ENCODE measurements around the gene ADAT2. TPM values are rescaled to one million over a fixed set of nuclear protein-coding genes. Genes with fewer than 3 reads are reported as not detected.

Gene ADAT2
- total RNA-seq, 3 donors from 2014 or later: 6.9 to 10.2 (median 8.5) TPM

DNA sequence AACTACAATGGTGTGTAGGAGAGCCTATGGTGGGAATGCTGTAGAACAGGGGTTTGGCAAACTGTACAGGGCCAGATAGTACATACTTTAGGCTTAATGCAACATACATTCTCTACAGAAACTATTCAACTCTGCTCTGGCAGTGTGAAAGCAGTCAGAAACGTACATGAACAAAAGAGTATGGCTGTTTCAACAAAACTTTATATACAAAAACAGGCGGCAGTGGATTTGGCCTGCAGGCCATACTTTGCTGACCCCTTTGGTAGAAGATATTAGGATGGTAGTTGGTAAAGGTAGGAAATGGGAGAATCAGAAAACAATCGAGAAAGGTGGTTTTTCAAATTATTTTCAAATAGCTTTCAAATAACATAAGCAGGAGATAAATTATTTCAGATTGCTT, 36.3 kb upstream of the ADAT2 start:
- TF ChIP-seq POLR2A (IDR thresholded peaks at IDR 0.05) (no peak), POLR2AphosphoS5 (IDR thresholded peaks at IDR 0.05) (no peak)
- TF ChIP-seq, protein P1, sequence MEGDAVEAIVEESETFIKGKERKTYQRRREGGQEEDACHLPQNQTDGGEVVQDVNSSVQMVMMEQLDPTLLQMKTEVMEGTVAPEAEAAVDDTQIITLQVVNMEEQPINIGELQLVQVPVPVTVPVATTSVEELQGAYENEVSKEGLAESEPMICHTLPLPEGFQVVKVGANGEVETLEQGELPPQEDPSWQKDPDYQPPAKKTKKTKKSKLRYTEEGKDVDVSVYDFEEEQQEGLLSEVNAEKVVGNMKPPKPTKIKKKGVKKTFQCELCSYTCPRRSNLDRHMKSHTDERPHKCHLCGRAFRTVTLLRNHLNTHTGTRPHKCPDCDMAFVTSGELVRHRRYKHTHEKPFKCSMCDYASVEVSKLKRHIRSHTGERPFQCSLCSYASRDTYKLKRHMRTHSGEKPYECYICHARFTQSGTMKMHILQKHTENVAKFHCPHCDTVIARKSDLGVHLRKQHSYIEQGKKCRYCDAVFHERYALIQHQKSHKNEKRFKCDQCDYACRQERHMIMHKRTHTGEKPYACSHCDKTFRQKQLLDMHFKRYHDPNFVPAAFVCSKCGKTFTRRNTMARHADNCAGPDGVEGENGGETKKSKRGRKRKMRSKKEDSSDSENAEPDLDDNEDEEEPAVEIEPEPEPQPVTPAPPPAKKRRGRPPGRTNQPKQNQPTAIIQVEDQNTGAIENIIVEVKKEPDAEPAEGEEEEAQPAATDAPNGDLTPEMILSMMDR (IDR thresholded peaks at IDR 0.05): no peak
- no peak for DNase-seq (ENCODE audit: low spot score in 2 of 2)
- intact Hi-C loops (cut with DNase I; ENCODE audit: low total_unique reads): no loop called here
- H3K36me3 ChIP-seq: no peaks in the 10 kb centered on the region
- H3K9me3 ChIP-seq: no peaks in the 10 kb centered on the region
- H3K4me3 ChIP-seq: no peak overlapping the region
- no peak overlapping the region for H3K27ac ChIP-seq
- H3K27me3 ChIP-seq: no peaks in the 10 kb centered on the region
- no peaks in the 10 kb centered on the region for H3K4me1 ChIP-seq

DNA sequence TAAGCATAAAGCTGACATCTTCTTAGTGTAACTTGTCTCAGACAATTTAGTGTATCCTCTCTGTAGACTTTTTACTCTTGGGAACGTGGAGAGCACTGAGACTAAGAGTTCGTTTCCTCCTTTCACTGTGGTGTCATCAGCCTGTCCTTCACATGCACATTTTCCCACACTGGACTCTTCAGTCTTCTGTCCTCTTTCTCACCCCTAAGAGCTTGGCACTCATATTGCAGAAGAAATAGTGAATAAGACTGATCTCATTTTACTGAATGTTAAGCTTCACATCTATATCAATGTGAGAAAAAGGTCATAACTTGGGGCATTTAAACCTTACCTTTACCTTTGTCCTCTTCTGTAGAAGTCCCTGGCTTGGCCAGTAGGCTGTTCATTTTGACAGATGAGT, 35.5 kb upstream of the ADAT2 start:
- TF ChIP-seq, protein P1 (IDR thresholded peaks at IDR 0.05): no peak
- TF ChIP-seq POLR2A (IDR thresholded peaks at IDR 0.05): no peak
- no peak for TF ChIP-seq POLR2AphosphoS5 (IDR thresholded peaks at IDR 0.05)
- no peak overlapping the region for H3K27ac ChIP-seq
- no peaks in the 10 kb centered on the region for H3K9me3 ChIP-seq
- H3K27me3 ChIP-seq: no peaks in the 10 kb centered on the region
- H3K4me1 ChIP-seq: no peaks in the 10 kb centered on the region
- intact Hi-C loops (cut with DNase I; ENCODE audit: low total_unique reads): no loop called here
- DNase-seq (ENCODE audit: low spot score in 2 of 2): no peak
- no peaks in the 10 kb centered on the region for H3K36me3 ChIP-seq
- no peak overlapping the region for H3K4me3 ChIP-seq

DNA sequence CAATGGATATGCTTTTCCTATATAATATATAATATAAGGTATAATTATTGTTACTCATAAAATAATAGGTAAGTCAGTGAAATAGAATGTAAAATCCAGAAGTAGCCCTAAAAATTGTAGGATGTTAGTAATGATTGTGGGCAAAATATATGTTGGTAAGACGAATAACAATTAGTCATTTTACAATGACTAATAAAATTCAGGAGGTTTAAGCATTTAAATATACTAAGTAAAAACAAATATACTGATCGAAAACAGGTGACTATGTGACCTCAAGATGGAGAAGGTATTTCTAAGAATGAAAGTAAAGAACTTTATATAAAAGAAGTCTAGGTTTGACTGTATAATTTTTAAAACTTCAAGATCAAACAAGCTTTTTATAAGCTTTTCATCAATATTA, 32.1 kb upstream of the ADAT2 start:
- Histone ChIP-seq H3K4me3 (no peak overlapping the region), H3K36me3 (no peaks in the 10 kb centered on the region), H3K27ac (no peak overlapping the region), H3K4me1 (no peaks in the 10 kb centered on the region), H3K27me3 (no peaks in the 10 kb centered on the region), H3K9me3 (no peaks in the 10 kb centered on the region)
- intact Hi-C loops (cut with DNase I; ENCODE audit: low total_unique reads): no loop called here
- TF ChIP-seq, protein P1 (IDR thresholded peaks at IDR 0.05): no peak
- TF ChIP-seq POLR2AphosphoS5 (IDR thresholded peaks at IDR 0.05) (no peak), POLR2A (IDR thresholded peaks at IDR 0.05) (no peak)
- no peak for DNase-seq (ENCODE audit: low spot score in 2 of 2)

GRCh38 chr6:143478479-143479062, 28.1 kb upstream of the ADAT2 start:
- intact Hi-C loops (cut with DNase I; ENCODE audit: low total_unique reads): no loop called here
- Histone ChIP-seq H3K27me3 (no peaks in the 10 kb centered on the region), H3K9me3 (no peaks in the 10 kb centered on the region), H3K4me3 (no peak overlapping the region), H3K36me3 (peaks cover 8% of the 10 kb centered on the region), H3K4me1 (no peaks in the 10 kb centered on the region), H3K27ac (no peak overlapping the region)
- TF ChIP-seq, protein P1 (IDR thresholded peaks at IDR 0.05): no peak
- no peak for TF ChIP-seq POLR2A (IDR thresholded peaks at IDR 0.05)
- TF ChIP-seq POLR2AphosphoS5 (IDR thresholded peaks at IDR 0.05): no peak
- no peak for DNase-seq (ENCODE audit: low spot score in 2 of 2)

DNA sequence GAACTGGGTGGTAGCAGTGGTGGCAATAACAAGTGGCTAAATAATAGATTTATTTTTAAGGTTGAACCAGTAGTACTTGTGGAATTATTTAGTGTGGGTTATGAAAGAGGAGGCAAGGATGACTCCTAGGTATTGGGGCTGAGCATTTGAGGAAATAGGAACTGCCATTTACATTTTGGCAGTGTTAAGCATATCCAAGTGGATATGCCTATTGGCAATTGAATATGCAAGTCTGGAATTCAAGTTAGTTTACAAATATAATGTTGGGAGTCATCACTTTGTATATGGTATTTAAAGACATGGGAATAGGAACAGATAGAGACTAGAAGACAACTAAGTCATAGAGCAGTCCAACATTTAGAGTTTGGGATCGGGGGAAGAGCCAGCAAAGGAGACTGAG, 26.1 kb upstream of the ADAT2 start:
- H3K4me1 ChIP-seq: no peaks in the 10 kb centered on the region
- intact Hi-C loops (cut with DNase I; ENCODE audit: low total_unique reads): no loop called here
- no peak for DNase-seq (ENCODE audit: low spot score in 2 of 2)
- H3K27me3 ChIP-seq: no peaks in the 10 kb centered on the region
- TF ChIP-seq POLR2A (IDR thresholded peaks at IDR 0.05): no peak
- TF ChIP-seq, protein P1 (IDR thresholded peaks at IDR 0.05): no peak
- no peak for TF ChIP-seq POLR2AphosphoS5 (IDR thresholded peaks at IDR 0.05)
- H3K36me3 ChIP-seq: peaks cover 8% of the 10 kb centered on the region
- H3K4me3 ChIP-seq: no peak overlapping the region
- no peaks in the 10 kb centered on the region for H3K9me3 ChIP-seq
- no peak overlapping the region for H3K27ac ChIP-seq

Measured in breast epithelium (tissue), 4 donors.